HL-60/S4 treated with phorbol 12-myristate 13-acetate at 8.2 ng/mL for 4 days and 3 days (cell line): ENCODE data around the gene CRHR2.

ENCODE experiments used
- in situ Hi-C: fragments of 300-500 bp; cut with MboI; formaldehyde crosslinking; loops from 2 replicates; pipeline ENCODE4 v1.15.0; 2022; ENCODE audit warnings: low sequenced_read_pairs

CRHR2 gene

GRCh38 chr7:30683306-30683705, 1.1 kb upstream of the CRHR2 start:
- in situ Hi-C loops, result no loop called here

GRCh38 chr7:30681815-30682211, 443 bp downstream of the CRHR2 start:
- in situ Hi-C loops, result no loop called here

GRCh38 chr7:30681331-30681797, 892 bp downstream of the CRHR2 start:
- in situ Hi-C loops, result no loop called here

GRCh38 chr7:30679664-30680063, 2.6 kb downstream of the CRHR2 start:
- in situ Hi-C loops, result no loop called here

- in situ Hi-C loops, result no loop called here
Observed at GRCh38 chr7:30678805-30679204, 3.5 kb downstream of the CRHR2 start.

- in situ Hi-C loops, result no loop called here
Observed at GRCh38 chr7:30674876-30675275, 7.4 kb downstream of the CRHR2 start.

GRCh38 chr7:30674420-30674819, 7.8 kb downstream of the CRHR2 start:
- in situ Hi-C loops, result no loop called here

GRCh38 chr7:30671793-30672465, 10.3 kb downstream of the CRHR2 start:
- in situ Hi-C loops, result no loop called here

GRCh38 chr7:30668102-30668501, 14.2 kb downstream of the CRHR2 start:
- in situ Hi-C loops, result no loop called here

GRCh38 chr7:30667172-30667571, 15.1 kb downstream of the CRHR2 start:
- in situ Hi-C loops, result no loop called here

- in situ Hi-C loops, result no loop called here
Observed at GRCh38 chr7:30665449-30665848, 16.8 kb downstream of the CRHR2 start.

GRCh38 chr7:30665043-30665442, 17.2 kb downstream of the CRHR2 start:
- in situ Hi-C loops, result no loop called here

- in situ Hi-C loops, result no loop called here
Observed at GRCh38 chr7:30664184-30664885, 17.9 kb downstream of the CRHR2 start.

GRCh38 chr7:30663414-30663813, 18.8 kb downstream of the CRHR2 start:
- in situ Hi-C loops, result no loop called here

GRCh38 chr7:30662431-30662939, 19.8 kb downstream of the CRHR2 start:
- in situ Hi-C loops, result no loop called here

- in situ Hi-C loops, result no loop called here
Observed at GRCh38 chr7:30661926-30662325, 20.3 kb downstream of the CRHR2 start.

- in situ Hi-C loops, result no loop called here
Observed at GRCh38 chr7:30660331-30661255, 21.7 kb downstream of the CRHR2 start.

- in situ Hi-C loops, result no loop called here
Observed at GRCh38 chr7:30659312-30659711, 22.9 kb downstream of the CRHR2 start.

GRCh38 chr7:30658479-30659074, 23.7 kb downstream of the CRHR2 start:
- in situ Hi-C loops, result no loop called here

GRCh38 chr7:30657131-30657530, 25.1 kb downstream of the CRHR2 start:
- in situ Hi-C loops, result no loop called here
